ENCODE results near the gene SLC35F1.

DNA sequence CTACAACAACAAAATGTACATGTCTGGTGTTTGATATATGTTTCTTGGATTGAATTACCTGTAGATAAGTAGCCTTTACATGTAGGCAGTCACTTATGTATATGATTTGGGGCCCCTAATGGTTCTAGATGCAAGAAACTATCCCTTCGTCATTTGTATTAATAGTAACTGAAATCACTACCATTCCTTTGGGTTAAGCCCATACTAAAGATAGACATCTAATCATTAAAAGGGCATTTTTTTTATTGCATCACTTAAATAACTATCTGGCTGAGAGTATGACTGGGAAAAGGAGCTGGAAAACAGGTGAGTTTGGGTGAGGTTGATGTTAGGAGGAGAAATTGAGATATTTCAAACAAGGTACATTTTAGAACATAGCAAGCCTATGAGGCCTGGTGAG, 427.6 kb downstream of the SLC35F1 start:
- TF ChIP-seq EZH2 (IDR thresholded peaks at IDR 0.05; ENCODE audit: low read length, missing control alignments) (no peak), CTCF (conservative IDR thresholded peaks at IDR 0.05 in 1 of 2, IDR thresholded peaks at IDR 0.05 in 1 of 2; ENCODE audit: low read depth in 1 of 2, low read length in 2 of 2) (no peak)
